AG09309 (cell line): Measurements from ENCODE around the gene TNIP2.
"Not testable (repeated sequence)": the region's sequence is repeated elsewhere in the genome, so short reads cannot be mapped to it uniquely, and the experiment has no call there.

Source experiments
- DNase-seq: peaks from one replicate; pipeline ENCODE4 v3.0.0-alpha.2; 2010; ENCODE audit warnings: low read depth
- H3K4me3 ChIP-seq: 2 replicates; pipeline ENCODE4 v1.5.1; 2011; ENCODE audit warnings: mild to moderate bottlenecking, low read depth, low read length, moderate library complexity; ENCODE audit not compliant: control insufficient read depth
- CTCF ChIP-seq: IDR thresholded peaks from 2 replicates; pipeline ENCODE4 v1.5.1; 2011; ENCODE audit warnings: mild to moderate bottlenecking, low read depth, low read length, inconsistent platforms; ENCODE audit not compliant: insufficient read depth, control insufficient read depth; ENCODE audit errors: missing control alignments

TNIP2 gene

GRCh38 chr4:2783790-2784189, 27.7 kb upstream of the TNIP2 start:
- no peak overlapping the region for H3K4me3 ChIP-seq
- DNase-seq: no peak
- no peak for TF ChIP-seq CTCF

GRCh38 chr4:2781911-2782310, 25.8 kb upstream of the TNIP2 start:
- TF ChIP-seq CTCF: no peak
- DNase-seq: no peak
- H3K4me3 ChIP-seq: no peak overlapping the region

GRCh38 chr4:2780643-2781042, 24.5 kb upstream of the TNIP2 start:
- H3K4me3 ChIP-seq, DNase-seq: not testable (repeated sequence)

GRCh38 chr4:2771264-2771663, 15.1 kb upstream of the TNIP2 start:
- no peak overlapping the region for H3K4me3 ChIP-seq
- DNase-seq: no peak
- TF ChIP-seq CTCF: no peak

GRCh38 chr4:2768921-2769336, 12.8 kb upstream of the TNIP2 start:
- H3K4me3 ChIP-seq: no peak overlapping the region
- no peak for TF ChIP-seq CTCF
- DNase-seq: no peak

- H3K4me3 ChIP-seq: no peak overlapping the region
- TF ChIP-seq CTCF: no peak
- no peak for DNase-seq
Measured at GRCh38 chr4:2768124-2768523, 12.0 kb upstream of the TNIP2 start.

- TF ChIP-seq CTCF: no peak
- no peak for DNase-seq
- no peak overlapping the region for H3K4me3 ChIP-seq
Measured at GRCh38 chr4:2767705-2768074, 11.6 kb upstream of the TNIP2 start.
